Peyer's patch (tissue), 4 donors: ENCODE measurements around the gene RNGTT. TPM values are rescaled to one million over a fixed set of nuclear protein-coding genes. Genes with fewer than 3 reads are reported as not detected.
"Not testable (repeated sequence)": the region's sequence is repeated elsewhere in the genome, so short reads cannot be mapped to it uniquely, and the experiment has no call there.

Experiments
- DNase-seq, 3 donors: peaks; one replicate each; pipeline ENCODE4 v3.0.0-alpha.2; 2017 to 2019
- H3K27ac ChIP-seq, 4 donors: fragments of 200-600 bp; sonication (generic); one replicate each; pipeline ENCODE4 v1.5.1; 2016 to 2019
- H3K27me3 ChIP-seq, 2 donors: fragments of 200-600 bp; sonication (generic); one replicate each; pipeline ENCODE4 v1.5.1; 2019
- H3K36me3 ChIP-seq, 3 donors: fragments of 200-600 bp; sonication (generic); one replicate each; pipeline ENCODE4 v1.5.1; 2016 to 2019
- H3K4me1 ChIP-seq, 4 donors: fragments of 200-600 bp; sonication (generic); one replicate each; pipeline ENCODE4 v1.5.1; 2016 to 2019
- H3K4me3 ChIP-seq, 4 donors: fragments of 200-600 bp; sonication (generic); 1 replicate in 3 of 4; 2 replicates in 1 of 4; pipeline ENCODE4 v1.5.1; 2016 to 2019; ENCODE audit warnings: mild to moderate bottlenecking in 1 of 4
- H3K9me3 ChIP-seq, 4 donors: fragments of 200-600 bp; sonication (generic); one replicate each; pipeline ENCODE4 v1.5.1; 2016 to 2019; ENCODE audit warnings: mild to moderate bottlenecking in 1 of 4
- POLR2A ChIP-seq, 2 donors: fragments of 450-650 bp; IDR thresholded peaks; one replicate each; pipeline ENCODE4 v1.5.1; 2017; ENCODE audit warnings: antibody characterized with exemption in 2 of 2, mild to moderate bottlenecking in 2 of 2, moderate library complexity in 2 of 2
- total RNA-seq, 4 donors: library from RNA; depleted of rRNA; stranded (reverse); fragments of >200 nt; gene quantifications; one replicate each; pipeline ENCODE4 v1.1.0, GENCODE V29; 2016
- TF ChIP-seq, protein P1 (sequence below), 6 experiments: fragments of 450-650 bp in 4 of 6; fragments of 200-600 bp in 2 of 6; sonication (generic) in 1 of 6; IDR thresholded peaks; one replicate each; pipeline ENCODE4 v1.5.1; 2017 to 2019; ENCODE audit warnings: antibody characterized with exemption in 6 of 6, mild to moderate bottlenecking in 3 of 6, moderate library complexity in 1 of 6

RNGTT gene
- total RNA-seq, 4 donors from 2014 or later = 12.7 to 44.6 (median 18.5) TPM

GRCh38 chr6:88982720-88983119, 19.3 kb upstream of the RNGTT start:
- no peak overlapping the region for H3K4me3 ChIP-seq
- no peaks in the 10 kb centered on the region for H3K4me1 ChIP-seq
- H3K27me3 ChIP-seq = no peaks in the 10 kb centered on the region
- no peaks in the 10 kb centered on the region for H3K9me3 ChIP-seq
- no peak overlapping the region for H3K27ac ChIP-seq
- DNase-seq = no peak
- TF ChIP-seq, protein P1, sequence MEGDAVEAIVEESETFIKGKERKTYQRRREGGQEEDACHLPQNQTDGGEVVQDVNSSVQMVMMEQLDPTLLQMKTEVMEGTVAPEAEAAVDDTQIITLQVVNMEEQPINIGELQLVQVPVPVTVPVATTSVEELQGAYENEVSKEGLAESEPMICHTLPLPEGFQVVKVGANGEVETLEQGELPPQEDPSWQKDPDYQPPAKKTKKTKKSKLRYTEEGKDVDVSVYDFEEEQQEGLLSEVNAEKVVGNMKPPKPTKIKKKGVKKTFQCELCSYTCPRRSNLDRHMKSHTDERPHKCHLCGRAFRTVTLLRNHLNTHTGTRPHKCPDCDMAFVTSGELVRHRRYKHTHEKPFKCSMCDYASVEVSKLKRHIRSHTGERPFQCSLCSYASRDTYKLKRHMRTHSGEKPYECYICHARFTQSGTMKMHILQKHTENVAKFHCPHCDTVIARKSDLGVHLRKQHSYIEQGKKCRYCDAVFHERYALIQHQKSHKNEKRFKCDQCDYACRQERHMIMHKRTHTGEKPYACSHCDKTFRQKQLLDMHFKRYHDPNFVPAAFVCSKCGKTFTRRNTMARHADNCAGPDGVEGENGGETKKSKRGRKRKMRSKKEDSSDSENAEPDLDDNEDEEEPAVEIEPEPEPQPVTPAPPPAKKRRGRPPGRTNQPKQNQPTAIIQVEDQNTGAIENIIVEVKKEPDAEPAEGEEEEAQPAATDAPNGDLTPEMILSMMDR (IDR thresholded peaks at IDR 0.05) = peak; percentile 41 to 93 (median 80)
- TF ChIP-seq POLR2A (IDR thresholded peaks at IDR 0.05) = no peak
- H3K36me3 ChIP-seq = no peaks in the 10 kb centered on the region

DNA sequence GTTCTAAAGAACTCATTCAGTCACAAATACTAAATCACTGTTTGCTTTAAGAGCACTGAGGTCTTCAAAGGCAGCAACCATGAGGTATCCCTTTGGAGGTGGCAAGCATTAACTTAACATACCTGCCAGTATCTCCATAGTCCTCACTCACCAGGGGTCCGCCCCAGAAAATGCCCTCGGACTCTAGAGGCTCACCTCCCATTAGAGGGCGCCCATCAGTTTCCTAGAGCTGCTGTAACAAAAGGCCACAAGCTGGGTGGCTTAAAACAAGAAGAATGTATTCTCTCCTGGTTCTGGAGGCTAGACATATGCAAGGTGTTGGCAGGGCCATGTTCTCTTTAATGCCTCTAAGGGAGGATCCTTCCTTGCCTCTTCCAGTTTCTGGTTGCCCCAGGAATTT, 12.0 kb upstream of the RNGTT start:
- TF ChIP-seq, protein P1 (IDR thresholded peaks at IDR 0.05) = no peak
- TF ChIP-seq POLR2A (IDR thresholded peaks at IDR 0.05) = no peak
- no peak overlapping the region for H3K4me3 ChIP-seq
- H3K4me1 ChIP-seq = no peaks in the 10 kb centered on the region
- H3K36me3 ChIP-seq = no peaks in the 10 kb centered on the region
- no peak overlapping the region for H3K27ac ChIP-seq
- no peaks in the 10 kb centered on the region for H3K27me3 ChIP-seq
- H3K9me3 ChIP-seq = no peaks in the 10 kb centered on the region
- DNase-seq = no peak

DNA sequence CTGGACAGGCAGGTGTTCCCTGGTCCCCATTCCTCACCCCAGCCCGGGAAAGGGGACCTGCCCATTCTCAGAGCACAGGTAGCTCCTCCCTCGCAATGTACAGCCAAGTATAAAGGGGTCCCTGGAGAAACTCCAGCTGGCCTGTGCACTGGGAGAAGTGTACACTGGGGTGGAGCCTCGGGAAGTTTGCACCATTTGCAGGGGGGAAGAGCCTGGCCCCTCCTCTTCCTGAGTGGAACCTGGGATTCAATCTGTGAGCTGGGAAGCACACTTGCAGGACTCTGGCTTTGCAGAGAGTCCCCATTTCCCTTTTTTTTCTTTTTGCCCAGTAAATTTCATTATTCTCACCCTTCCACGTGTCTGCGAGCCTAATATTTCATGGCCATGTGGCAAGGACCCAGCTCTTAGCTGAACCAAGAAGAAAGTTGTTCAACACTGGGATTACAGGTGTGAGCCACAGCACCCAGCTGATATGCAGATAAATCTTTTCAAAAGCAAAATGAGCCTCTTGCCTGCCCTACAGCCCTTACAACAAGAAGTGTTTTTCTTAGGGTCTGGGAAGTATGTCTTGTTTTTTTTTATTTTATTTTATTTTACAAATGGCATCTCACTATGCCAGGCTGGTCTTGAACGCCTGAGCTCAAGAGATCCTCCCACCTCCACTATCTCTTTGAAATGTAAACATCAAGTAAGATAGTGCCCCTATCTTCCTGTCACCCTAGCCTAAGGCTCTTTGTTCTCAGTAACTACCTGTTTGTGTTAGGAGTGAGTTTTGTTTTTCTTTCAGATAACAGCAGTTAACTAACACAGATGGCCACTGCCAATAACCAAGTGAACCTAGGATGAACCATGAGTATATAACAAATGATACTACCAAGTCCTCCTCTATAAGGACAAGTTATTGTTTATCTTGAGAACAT, 9.3 kb upstream of the RNGTT start:
- Histone ChIP-seq H3K4me1 (no peaks in the 10 kb centered on the region), H3K27me3 (no peaks in the 10 kb centered on the region), H3K36me3 (no peaks in the 10 kb centered on the region), H3K9me3 (no peaks in the 10 kb centered on the region), H3K27ac (no peak overlapping the region), H3K4me3 (no peak overlapping the region)
- TF ChIP-seq, protein P1 (IDR thresholded peaks at IDR 0.05) = no peak
- TF ChIP-seq POLR2A (IDR thresholded peaks at IDR 0.05) = no peak
- no peak for DNase-seq

DNA sequence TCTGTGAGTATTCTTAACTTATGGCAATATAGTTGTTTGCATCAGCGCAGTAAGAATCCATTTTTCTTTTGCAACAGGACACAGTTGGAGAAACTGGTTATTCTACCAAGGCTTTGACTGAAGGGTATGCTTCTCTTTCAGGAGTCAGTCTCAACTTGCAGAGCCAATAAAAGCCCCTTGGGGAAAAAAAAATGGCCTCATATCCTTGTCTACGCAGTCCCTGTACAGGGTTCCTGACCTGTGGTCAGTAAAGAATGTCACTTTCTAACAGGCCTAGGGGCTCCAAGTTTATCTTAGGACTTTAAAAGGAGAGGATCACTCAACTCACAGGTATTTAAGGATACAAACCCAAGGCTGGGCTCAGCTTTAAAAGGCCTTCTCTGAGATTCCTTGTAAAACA, 6.9 kb upstream of the RNGTT start:
- no peak for DNase-seq
- no peaks in the 10 kb centered on the region for H3K36me3 ChIP-seq
- TF ChIP-seq, protein P1 (IDR thresholded peaks at IDR 0.05) = no peak
- no peak for TF ChIP-seq POLR2A (IDR thresholded peaks at IDR 0.05)
- no peaks in the 10 kb centered on the region for H3K27me3 ChIP-seq
- H3K27ac ChIP-seq = no peak overlapping the region
- no peaks in the 10 kb centered on the region for H3K9me3 ChIP-seq
- H3K4me3 ChIP-seq = no peak overlapping the region
- no peaks in the 10 kb centered on the region for H3K4me1 ChIP-seq

- not testable (repeated sequence) for DNase-seq, H3K27ac ChIP-seq, H3K36me3 ChIP-seq, H3K9me3 ChIP-seq, H3K4me1 ChIP-seq, H3K27me3 ChIP-seq, H3K4me3 ChIP-seq
Observed at GRCh38 chr6:88969255-88969654, 5.8 kb upstream of the RNGTT start.

DNA sequence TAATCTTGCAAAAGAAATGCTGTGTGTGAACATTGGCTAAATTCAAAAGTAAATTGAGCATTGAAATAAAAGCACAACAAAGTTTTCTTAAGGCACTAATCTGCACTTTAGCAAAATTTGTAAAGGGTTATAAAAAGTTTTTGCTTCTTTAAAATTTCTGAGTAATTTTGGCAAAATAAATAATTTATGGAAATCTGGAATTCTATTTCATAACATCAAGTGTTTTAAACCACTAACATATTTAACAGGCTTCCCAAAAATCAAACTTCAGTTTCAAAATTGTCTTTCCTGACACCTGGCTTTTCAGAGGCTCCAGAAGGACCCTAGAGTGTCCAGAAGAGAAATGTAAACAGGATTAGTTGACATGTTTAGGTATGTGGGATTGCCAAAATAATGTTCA, 4.5 kb upstream of the RNGTT start:
- TF ChIP-seq POLR2A (IDR thresholded peaks at IDR 0.05) = no peak
- TF ChIP-seq, protein P1 (IDR thresholded peaks at IDR 0.05) = no peak

More for the DNA sequence above, 4.5 kb upstream of the RNGTT start:
- Histone ChIP-seq H3K9me3 (no peaks in the 10 kb centered on the region), H3K27me3 (no peaks in the 10 kb centered on the region), H3K4me3 (no peak overlapping the region), H3K4me1 (peaks cover 0 to 6% (median 0%) of the 10 kb centered on the region in 4 donors), H3K27ac (no peak overlapping the region), H3K36me3 (no peaks in the 10 kb centered on the region)
- DNase-seq = no peak
